GM18511 (cell line): Measurements from ENCODE around the gene RSPH10B.
"Not testable (repeated sequence)": the region's sequence is repeated elsewhere in the genome, so short reads cannot be mapped to it uniquely, and the experiment has no call there.

Experiments used
- ATAC-seq: cut with Tn5 transposase; IDR thresholded peaks from one replicate; pipeline ENCODE4 v1.9.1; 2021; ENCODE audit warnings: mild to moderate bottlenecking, moderate library complexity; ENCODE audit not compliant: unreplicated experiment

The RSPH10B gene

GRCh38 chr7:5970347-5970911 lies at the start of gene RSPH10B:
TSS of gene RSPH10B (minus strand) at chr7:5970689. CDS start at chr7:5967116, 3,573 bp downstream.
- ATAC-seq: not testable (repeated sequence)

DNA sequence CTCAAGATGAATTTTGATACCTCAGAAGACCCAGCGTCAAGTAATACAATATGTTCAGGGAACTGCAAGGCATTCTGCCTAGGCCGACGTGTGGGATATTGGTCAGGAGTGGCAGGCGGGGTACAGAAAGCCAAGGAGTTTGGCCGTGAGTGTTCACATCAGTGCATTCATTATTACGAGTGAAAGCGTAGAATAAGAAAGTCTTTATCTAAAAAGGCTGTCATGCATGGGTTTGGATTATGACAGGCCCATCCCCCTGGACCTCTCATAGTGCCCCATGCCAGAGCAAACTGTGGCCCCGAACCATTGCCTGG lies 46.1 kb upstream of the RSPH10B start:
- ATAC-seq: no peak

- no peak for ATAC-seq
Measured at GRCh38 chr7:6015917-6016652, 45.6 kb upstream of the RSPH10B start.

DNA sequence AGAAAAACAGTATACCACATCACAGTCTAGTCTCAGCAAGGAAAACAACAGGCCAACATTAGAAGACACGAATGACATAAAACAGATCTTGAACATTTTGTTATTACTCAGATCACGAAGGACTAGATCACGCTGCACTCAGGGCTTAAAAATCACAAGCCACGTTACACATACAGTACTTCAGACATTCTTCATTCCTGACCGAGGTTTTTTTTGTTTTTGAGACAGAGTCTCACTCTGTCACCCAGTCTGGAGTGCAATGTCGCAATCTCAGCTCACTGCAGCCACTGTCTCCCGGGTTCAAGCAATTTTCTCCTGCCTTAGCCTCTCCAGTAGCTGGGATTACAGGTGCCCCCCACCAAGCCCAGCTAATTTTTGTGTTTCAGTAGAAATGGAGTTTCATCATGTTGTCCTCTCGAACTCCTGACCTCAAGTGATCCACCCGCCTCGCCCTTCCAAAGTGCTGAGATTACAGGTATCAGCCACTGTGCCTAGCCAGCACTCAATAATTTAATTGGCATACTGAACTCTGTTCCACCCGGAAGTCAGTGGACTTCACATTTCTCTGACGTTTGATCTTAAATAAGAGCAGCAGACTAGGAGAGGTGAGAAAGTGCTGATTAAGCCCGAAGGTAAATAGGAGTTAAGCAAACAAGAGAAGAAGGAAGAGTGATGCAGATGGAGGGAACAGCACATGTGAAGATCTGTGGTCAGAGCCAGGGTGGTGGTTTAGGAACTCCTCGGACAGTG lies 42.0 kb upstream of the RSPH10B start:
- ATAC-seq: no peak

DNA sequence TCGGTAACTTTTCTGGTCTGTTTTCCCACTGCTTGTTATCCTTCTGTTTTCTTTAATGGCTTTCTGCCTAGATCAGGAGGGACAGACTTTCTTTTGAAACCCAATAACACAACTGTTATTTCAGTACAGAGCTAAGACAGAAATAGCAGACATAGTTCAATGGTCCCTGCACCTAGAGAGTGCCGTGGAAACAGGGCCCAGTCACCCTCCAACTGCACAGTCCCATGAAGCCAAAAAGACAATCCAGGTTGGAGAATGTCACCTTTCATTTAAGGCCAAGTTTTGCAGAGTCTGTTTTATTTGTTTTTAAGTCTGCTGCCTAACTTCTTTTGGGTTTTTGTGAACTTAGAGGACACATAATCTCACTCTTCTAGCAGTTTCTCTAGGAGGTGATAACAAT lies 41.1 kb upstream of the RSPH10B start:
- no peak for ATAC-seq

GRCh38 chr7:6010370-6010769 lies 39.9 kb upstream of the RSPH10B start:
- not testable (repeated sequence) for ATAC-seq

DNA sequence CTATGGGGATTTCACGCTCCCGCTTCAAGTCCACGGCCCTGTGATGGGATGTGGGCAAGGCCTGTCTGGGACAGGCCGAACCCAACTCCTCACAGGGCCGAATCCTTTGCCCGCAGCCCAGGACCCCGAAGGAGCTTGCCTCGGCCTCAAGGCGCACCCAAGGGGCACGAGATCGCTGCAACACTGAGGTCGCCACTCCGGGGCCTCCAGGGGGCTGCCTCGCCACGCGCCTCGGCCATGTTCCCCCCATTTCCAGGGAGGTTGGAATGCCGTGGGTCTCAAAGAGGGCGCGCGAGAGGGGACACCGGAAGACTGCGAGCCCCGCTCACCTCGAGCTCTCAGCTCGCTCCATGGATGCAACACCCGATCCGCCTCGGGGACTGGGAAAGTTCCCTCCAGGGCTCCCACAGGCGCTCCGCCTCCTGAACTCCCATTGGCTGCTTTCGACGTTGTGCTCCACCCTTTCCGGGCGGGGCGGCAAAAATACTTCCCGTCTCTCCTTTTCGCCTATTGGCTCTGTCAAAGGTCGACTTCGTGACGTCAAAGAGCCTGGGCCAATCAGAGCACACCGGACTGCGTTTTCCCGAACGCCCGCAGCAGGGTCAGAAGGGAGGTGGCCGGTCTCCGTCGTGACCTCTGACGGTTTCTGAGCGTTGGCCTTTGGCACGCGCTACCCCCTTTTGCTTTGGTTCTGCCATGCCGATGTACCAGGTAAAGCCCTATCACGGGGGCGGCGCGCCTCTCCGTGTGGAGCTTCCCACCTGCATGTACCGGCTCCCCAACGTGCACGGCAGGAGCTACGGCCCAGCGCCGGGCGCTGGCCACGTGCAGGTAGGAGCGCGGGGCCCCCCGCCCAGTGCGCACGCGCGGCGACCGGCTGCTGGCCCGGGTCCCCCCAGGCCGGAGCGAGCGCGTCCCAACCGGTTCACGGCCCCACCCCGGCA lies 38.5 kb upstream of the RSPH10B start, which contains the start of the genes AIMP2 and PMS2:
TSS of gene AIMP2 (plus strand) at position 605 of the 944 bp plus-strand sequence. CDS start at position 697, 92 bp downstream.
TSS of gene PMS2 (minus strand) at position 382 of the 944 bp plus-strand sequence. CDS start at position 352, 30 bp downstream.
- ATAC-seq: peak; percentile 97

DNA sequence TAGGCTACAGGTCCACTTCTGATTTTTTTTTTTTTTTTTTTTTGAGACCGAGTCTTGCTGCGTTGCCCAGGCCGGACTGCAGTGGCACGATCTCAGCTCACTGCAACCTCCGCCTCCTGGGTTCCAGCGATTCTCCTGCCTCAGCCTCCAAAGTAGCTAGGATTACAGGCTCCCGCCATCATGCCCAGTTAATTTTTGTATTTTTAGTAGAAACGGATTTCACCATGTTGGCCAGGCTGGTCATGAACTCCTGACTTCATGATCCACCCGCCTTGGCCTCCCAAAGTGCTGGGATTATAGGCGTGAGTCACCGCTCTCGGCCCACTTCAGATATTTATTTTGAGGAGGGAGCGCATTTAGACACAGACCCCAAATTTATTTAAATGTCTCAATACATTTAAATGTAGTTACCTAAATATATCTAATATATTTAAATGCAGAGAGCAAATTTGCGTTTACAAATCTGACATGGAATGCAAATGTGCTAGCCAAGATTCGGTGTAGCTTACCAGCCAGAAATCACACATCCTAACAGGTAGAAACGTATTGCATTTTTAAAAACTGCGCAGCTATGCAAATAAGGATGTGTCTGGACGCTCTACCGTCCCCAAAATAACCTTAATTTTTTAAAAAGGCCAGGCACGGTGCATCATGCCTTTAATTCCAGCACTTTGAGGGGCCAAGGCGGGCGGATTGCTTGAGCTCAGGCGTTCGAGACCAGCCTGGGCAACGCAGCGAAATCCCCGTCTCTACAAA lies 37.5 kb upstream of the RSPH10B start:
- not testable (repeated sequence) for ATAC-seq

GRCh38 chr7:6007386-6007785 lies 36.9 kb upstream of the RSPH10B start:
- ATAC-seq: no peak

GRCh38 chr7:5997210-5997808 lies 26.8 kb upstream of the RSPH10B start:
- ATAC-seq: no peak

DNA sequence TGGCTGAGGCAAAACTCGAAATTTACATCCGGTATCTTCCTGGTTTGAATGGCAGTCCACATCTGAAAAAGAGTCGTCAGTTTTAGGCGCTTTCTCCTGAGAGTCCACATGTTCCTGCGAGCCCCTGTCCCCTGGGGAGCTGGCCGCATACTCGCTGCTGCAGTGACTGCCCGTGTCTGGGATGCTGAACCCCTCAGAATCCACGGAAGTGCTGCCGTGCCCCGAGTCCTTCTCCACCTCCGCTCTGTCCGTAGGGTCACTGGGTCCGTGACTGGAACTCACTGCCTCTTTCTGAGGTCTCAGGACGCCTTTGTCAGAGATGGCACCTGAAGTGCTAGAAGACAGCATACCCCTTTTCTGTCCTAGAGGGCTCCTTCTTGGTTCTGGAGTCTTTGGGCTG lies 16.6 kb upstream of the RSPH10B start:
- ATAC-seq: not testable (repeated sequence)

- not testable (repeated sequence) for ATAC-seq
Measured at GRCh38 chr7:5979680-5980314, 9.3 kb upstream of the RSPH10B start.

GRCh38 chr7:5973580-5973979 lies 3.1 kb upstream of the RSPH10B start:
- not testable (repeated sequence) for ATAC-seq

DNA sequence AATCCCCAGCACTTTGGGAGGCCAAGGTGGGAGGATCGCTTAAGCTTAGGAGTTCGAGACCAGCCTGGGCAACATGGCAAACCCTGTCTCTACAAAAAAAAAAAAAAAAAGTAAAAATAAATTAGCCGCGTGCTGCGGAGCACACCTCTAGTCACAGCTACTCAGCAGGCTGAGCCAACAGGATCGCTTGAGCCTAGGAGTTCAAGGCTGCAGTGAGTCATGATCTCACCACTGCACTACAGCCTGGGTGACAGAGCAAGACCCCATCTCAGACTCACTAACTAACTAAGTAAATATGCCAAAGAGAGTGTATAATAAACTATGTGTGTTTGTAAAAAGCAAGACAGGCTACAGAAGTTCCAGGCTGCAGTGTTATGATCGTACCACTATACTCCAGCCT lies 6.7 kb downstream of the RSPH10B start:
- not testable (repeated sequence) for ATAC-seq

DNA sequence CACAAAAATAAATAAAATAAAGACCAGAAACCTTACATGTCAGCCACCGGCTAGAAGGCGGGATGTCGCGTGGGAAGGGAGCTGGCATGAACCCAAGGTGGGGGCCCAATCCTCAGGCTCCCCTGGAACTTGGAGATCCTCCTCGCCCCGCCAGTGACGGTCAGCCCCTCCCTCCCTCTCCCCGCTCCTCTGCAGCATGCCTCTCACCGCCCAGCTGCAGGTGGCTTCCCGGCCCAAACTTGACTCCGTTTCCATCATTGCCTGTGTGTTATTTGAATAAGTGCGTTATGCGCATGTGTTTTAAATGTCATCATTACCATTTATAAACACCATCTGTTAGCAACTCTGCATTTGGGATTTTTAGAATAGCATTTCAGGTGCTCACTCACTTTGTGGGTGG lies 7.3 kb downstream of the RSPH10B start:
- not testable (repeated sequence) for ATAC-seq

DNA sequence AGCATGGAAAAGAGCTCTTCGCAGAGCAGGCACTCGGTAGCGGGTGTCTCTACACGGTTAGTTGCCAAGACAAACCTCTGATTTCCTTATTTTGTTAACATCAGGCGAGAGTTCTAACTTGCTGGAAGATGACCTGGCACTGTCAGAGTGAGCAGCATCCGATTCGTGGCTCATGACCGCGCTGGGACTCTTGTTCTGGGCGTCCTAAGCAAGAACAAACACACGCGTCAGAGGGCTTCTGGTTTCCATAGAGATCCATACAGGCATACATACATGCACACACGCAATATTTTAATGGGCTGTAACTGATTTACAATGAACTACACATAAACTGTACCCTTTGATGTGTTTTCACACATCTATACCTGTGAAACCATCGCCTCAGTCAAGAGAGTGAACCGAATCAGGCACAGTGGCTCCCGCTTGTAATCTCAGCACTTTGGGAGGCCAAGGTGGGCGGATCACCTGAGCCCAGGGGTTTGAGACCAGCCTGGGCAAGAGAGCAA lies 35.5 kb downstream of the RSPH10B start:
- not testable (repeated sequence) for ATAC-seq

GRCh38 chr7:5931905-5932644 lies 38.4 kb downstream of the RSPH10B start:
- not testable (repeated sequence) for ATAC-seq

DNA sequence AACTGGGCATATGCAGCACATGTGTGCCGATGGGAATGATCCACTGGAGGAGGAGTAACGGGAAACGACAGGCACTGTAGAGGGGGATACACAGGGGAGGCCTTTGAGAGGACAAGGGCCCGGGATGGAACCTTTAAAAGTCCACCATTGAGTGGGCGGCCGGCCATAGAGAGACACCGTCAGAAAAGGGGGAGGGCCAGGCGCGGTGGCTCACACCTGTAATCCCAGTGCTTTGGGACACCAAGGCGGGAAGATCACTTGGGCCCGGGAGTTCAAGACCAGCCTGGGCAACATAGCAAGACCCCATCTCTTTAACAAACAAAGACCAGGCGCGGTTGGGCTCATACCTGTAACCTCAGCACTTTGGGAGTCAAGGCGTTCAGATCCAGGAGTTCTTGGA lies 39.2 kb downstream of the RSPH10B start:
- ATAC-seq: not testable (repeated sequence)
